Stimulated activated naive B cell treated with anti-CD40 and anti-IgM and Interleukin-4, amounts not matched to agents 10 μg/mL and 1 μg/mL and 100 μg/mL, for 72 hours (primary cell): Measurements from ENCODE around the gene SLC31A2.

Experiments used
- ATAC-seq, 2 donors: fragments of 150-1000 bp; cut with Tn5 transposase; replicated peaks; 2 replicates each; pipeline ENCODE4 v1.10.0; 2021; ENCODE audit warnings: moderate library complexity in 1 of 2
- DNase-seq: peaks from one replicate; pipeline ENCODE4 v3.0.0; 2021
- H3K27ac Mint-ChIP-seq: one replicate; pipeline ENCODE4 v1.8.0; 2022; ENCODE audit warnings: mild to moderate bottlenecking, mixed read lengths
- H3K27me3 Mint-ChIP-seq, 2 donors: one replicate each; pipeline ENCODE4 v1.8.0; 2022; ENCODE audit warnings: mixed read lengths in 2 of 2
- H3K36me3 Mint-ChIP-seq, 2 donors: one replicate each; pipeline ENCODE4 v1.8.0; 2022; ENCODE audit warnings: mixed read lengths in 2 of 2, mild to moderate bottlenecking in 1 of 2
- H3K4me1 Mint-ChIP-seq, 2 donors: one replicate each; pipeline ENCODE4 v1.8.0; 2022; ENCODE audit warnings: mixed read lengths in 2 of 2, mild to moderate bottlenecking in 1 of 2
- H3K4me3 Mint-ChIP-seq, 2 donors: one replicate each; pipeline ENCODE4 v1.8.0; 2022; ENCODE audit warnings: mild to moderate bottlenecking in 2 of 2, mixed read lengths in 2 of 2, moderate library complexity in 1 of 2
- H3K9me3 Mint-ChIP-seq, 2 donors: one replicate each; pipeline ENCODE4 v1.8.0; 2022; ENCODE audit warnings: mixed read lengths in 2 of 2, mild to moderate bottlenecking in 1 of 2

Gene SLC31A2

DNA sequence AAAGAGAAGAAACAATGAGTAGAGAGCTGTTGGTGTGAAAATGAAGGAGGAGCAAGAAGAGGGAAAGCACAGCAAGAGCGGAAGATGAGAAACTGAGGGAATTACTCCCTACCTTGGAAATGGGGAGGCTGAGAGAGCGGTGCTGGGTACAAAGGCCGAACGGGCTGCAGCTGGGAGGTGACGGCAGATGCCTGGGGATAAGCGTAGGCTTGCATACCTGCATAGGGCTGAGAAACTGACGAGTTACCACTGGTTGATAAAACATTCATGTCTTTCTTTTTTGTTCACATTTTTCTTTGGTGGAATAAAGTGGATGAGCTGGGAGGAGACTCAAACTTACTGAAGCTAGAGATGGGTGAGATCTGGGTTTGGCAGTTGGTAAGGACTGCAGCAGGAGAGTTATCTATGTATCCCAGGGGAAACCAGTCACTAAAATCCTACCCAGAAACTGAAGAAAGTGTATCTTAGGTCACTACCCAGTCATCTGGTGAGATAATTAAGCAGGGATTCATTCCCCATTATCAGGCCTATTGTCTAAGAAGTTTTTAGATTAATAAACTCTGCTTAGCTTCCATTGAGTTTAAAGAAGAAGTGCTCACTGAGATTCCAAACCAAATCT lies 35.4 kb downstream of the SLC31A2 start:
- H3K4me1 Mint-ChIP-seq, result no peaks in the 10 kb centered on the region
- ATAC-seq (no peak), DNase-seq (no peak)
- H3K27ac Mint-ChIP-seq, result no peak overlapping the region
- no peak overlapping the region for H3K4me3 Mint-ChIP-seq
- H3K27me3 Mint-ChIP-seq, result no peaks in the 10 kb centered on the region
- peaks cover 37 to 70% of the 10 kb centered on the region in 2 donors for H3K36me3 Mint-ChIP-seq
- H3K9me3 Mint-ChIP-seq, result no peaks in the 10 kb centered on the region

DNA sequence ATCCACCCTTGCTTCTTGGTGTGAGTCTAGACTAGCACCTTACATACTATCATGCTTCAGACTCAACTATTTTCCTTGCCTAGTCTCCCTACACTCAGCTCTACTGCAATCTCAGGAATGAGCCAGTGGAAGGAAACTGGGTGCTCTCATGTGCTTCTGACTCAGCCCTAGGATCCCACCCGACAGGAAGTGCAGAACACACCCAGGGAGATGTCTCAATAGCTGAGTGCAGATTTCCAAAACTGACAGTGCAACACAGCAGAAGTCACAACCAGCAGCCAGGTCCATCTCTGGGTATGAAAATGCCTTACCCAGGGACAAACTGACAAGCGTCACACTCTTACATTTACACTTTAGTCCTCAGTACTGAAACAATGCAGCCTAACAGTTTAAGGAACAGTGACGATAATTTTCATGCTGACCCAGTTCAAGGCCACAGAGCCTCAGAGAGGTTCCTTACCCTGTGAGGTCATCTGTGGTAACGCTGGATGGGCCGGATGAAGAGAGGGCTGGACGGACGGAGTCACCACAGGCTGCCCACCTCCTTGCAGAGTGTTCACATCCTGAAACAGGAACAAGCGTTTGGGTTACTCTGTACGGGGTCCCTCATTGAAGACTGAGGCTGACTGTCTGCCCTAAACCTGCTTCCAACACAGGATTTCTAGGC lies 37.3 kb downstream of the SLC31A2 start:
- no peak overlapping the region for H3K4me3 Mint-ChIP-seq
- no peaks in the 10 kb centered on the region for H3K27me3 Mint-ChIP-seq
- H3K9me3 Mint-ChIP-seq, result no peaks in the 10 kb centered on the region
- DNase-seq (no peak), ATAC-seq (no peak)
- no peak overlapping the region for H3K27ac Mint-ChIP-seq
- no peaks in the 10 kb centered on the region for H3K4me1 Mint-ChIP-seq
- peaks cover 33 to 58% of the 10 kb centered on the region in 2 donors for H3K36me3 Mint-ChIP-seq

DNA sequence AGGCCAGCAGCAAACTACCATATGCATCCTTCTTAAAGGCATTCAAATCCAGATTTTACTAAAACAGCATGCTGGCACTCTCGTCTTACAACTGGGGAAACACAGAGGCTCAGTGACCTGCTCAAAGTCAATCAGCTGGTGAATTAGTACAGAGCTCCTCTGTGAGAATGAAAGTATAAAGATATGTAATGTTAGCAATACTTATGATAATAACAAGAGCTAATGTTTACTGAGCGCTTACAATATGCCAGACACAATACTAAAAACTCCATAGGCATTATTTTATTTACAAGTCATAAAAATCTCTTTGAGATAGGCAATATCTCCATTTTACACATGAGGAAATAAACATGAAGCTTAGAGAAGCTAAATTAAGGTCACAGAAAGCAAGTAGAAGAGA lies 41.6 kb downstream of the SLC31A2 start:
- no peaks in the 10 kb centered on the region for H3K9me3 Mint-ChIP-seq
- peaks cover 32 to 45% of the 10 kb centered on the region in 2 donors for H3K36me3 Mint-ChIP-seq
- no peaks in the 10 kb centered on the region for H3K4me1 Mint-ChIP-seq
- DNase-seq (no peak), ATAC-seq (no peak)
- no peak overlapping the region for H3K4me3 Mint-ChIP-seq
- no peaks in the 10 kb centered on the region for H3K27me3 Mint-ChIP-seq
- no peak overlapping the region for H3K27ac Mint-ChIP-seq

DNA sequence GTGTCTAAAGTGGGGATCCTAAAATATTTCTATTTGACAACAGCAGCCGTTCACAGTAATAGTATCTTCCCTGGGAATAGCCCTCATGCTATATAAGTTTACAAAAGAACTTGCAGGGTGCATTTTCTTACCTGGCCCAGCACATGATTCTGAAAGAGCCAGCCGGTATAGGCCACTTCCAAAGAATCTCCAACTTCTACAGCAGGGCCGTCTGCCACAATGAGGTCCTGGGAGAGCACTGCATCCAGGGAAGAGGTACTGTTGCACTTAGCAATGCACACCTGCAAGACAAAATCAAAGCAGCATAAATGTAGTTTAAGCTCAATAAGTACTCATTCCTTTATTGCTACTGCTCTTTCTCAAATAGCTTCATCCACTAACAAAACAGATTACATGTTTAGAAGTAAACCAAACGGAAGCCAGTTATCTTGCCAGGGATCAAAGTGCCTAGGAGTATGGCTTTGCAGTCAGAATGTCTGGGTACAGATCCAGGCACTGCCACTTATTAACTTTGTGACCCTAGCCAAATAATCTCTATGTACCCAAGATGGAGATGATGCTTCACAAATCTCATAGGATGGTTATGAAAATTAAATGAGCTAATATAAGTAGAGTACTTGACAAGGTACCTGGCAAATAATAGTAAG lies 49.0 kb downstream of the SLC31A2 start:
- Mint-ChIP-seq H3K36me3 (peaks cover 43 to 61% of the 10 kb centered on the region in 2 donors), H3K4me1 (peaks cover 0 to 4% of the 10 kb centered on the region in 2 donors), H3K27ac (no peak overlapping the region), H3K9me3 (no peaks in the 10 kb centered on the region), H3K27me3 (no peaks in the 10 kb centered on the region), H3K4me3 (no peak overlapping the region)
- DNase-seq (no peak), ATAC-seq (no peak)

DNA sequence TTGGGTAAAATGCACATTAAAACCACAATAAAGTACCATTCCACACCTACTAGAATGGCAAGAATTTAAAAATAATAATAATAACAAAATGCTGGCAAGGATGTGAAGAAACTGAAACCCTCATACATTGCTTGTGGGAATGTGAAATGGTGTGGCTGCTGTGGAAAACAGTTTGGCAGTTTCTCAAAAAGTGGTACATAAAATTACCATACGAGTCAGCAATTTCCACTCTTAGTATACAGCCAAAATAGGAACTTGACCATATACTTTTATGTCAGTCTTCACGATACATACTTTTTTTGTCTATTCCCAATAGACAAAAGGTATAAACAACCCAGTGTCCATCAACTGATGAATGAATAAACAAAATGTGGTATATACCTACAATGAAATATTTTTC lies 54.6 kb downstream of the SLC31A2 start:
- no peaks in the 10 kb centered on the region for H3K27me3 Mint-ChIP-seq
- peaks cover 42 to 53% of the 10 kb centered on the region in 2 donors for H3K36me3 Mint-ChIP-seq
- ATAC-seq, result peak in 1 of 2 donors; percentile 2
- H3K4me3 Mint-ChIP-seq, result peak overlapping the region; percentile 32 to 40
- H3K9me3 Mint-ChIP-seq, result no peaks in the 10 kb centered on the region
- peaks cover 7 to 50% of the 10 kb centered on the region in 2 donors for H3K4me1 Mint-ChIP-seq
- no peak overlapping the region for H3K27ac Mint-ChIP-seq
- no peak for DNase-seq

DNA sequence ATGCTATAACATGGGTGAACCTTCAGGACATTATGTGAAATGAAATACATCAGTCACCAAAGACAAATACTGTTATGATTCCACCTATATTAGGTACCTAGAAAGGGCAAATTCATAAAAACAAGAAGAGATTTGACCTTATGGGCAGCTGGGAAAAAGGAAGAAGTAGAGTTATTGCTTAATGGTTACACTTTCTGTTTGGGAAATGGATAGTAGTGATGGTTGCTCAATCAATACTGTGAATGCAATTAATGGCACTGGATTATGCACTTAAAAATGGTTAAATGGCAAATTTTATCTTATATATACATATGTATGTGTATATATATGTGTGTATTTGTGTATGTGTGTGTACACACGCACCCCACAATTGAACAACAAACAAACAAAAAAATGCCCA lies 55.1 kb downstream of the SLC31A2 start:
- ATAC-seq (peak; percentile 38 to 49), DNase-seq (no peak)
- H3K27me3 Mint-ChIP-seq, result no peaks in the 10 kb centered on the region
- peak overlapping the region; percentile 56 for H3K27ac Mint-ChIP-seq
- H3K4me3 Mint-ChIP-seq, result peak overlapping the region; percentile 32 to 40
- H3K36me3 Mint-ChIP-seq, result peaks cover 45 to 57% of the 10 kb centered on the region in 2 donors
- peaks cover 7 to 50% of the 10 kb centered on the region in 2 donors for H3K4me1 Mint-ChIP-seq
- no peaks in the 10 kb centered on the region for H3K9me3 Mint-ChIP-seq

DNA sequence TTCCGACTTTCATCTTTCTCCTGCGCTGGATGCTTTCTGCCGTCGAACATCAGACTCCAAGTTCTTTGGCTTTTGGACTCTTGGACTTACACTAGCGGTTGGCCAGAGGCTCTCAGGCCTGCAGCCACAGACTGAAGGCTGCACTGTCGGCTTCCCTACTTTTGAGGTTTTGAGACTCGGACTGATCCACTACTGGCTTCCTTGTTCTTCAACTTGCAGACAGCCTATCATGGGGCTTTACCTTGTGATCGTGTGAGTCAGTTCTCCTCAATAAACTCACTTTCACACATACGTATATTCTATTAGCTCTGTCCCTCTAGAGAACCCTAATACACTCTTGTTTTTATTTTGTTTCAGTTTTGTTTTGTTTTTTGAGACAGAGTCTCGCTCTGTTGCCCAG lies 60.0 kb downstream of the SLC31A2 start:
- DNase-seq (no peak), ATAC-seq (no peak)
- H3K9me3 Mint-ChIP-seq, result no peaks in the 10 kb centered on the region
- H3K4me1 Mint-ChIP-seq, result peaks cover 11 to 67% of the 10 kb centered on the region in 2 donors
- H3K27ac Mint-ChIP-seq, result peak overlapping the region; percentile 84
- no peak overlapping the region for H3K4me3 Mint-ChIP-seq
- peaks cover 47 to 61% of the 10 kb centered on the region in 2 donors for H3K36me3 Mint-ChIP-seq
- no peaks in the 10 kb centered on the region for H3K27me3 Mint-ChIP-seq
